ENCODE results near the gene DHODH. TPM values are rescaled to one million over a fixed set of nuclear protein-coding genes. Genes with fewer than 3 reads are reported as not detected.
A peak's percentile ranks its signal among the peaks of the same experiment; 100 is the strongest.

The DHODH gene
- total RNA-seq, 1 donor from 2014 or later = 4.7 TPM

- TF ChIP-seq CTCF (IDR thresholded peaks at IDR 0.05; ENCODE audit: unreplicated experiment) = no peak
- Mint-ChIP-seq H3K9me3 (ENCODE audit: unreplicated experiment) (no peaks in the 10 kb centered on the region), H3K4me1 (ENCODE audit: unreplicated experiment) (no peaks in the 10 kb centered on the region), H3K27me3 (ENCODE audit: unreplicated experiment) (no peaks in the 10 kb centered on the region), H3K27ac (ENCODE audit: unreplicated experiment) (no peak overlapping the region), H3K4me3 (ENCODE audit: unreplicated experiment) (peak overlapping the region; percentile 16), H3K36me3 (ENCODE audit: low read depth, unreplicated experiment) (peaks cover 10% of the 10 kb centered on the region)
- no peak for DNase-seq (ENCODE audit: low spot score)
Observed at GRCh38 chr16:72027669-72028378, 19.3 kb downstream of the DHODH start.

- H3K9me3 Mint-ChIP-seq (ENCODE audit: unreplicated experiment) = no peaks in the 10 kb centered on the region
- no peaks in the 10 kb centered on the region for H3K36me3 Mint-ChIP-seq (ENCODE audit: low read depth, unreplicated experiment)
- no peak for DNase-seq (ENCODE audit: low spot score)
- H3K4me3 Mint-ChIP-seq (ENCODE audit: unreplicated experiment) = no peak overlapping the region
- H3K4me1 Mint-ChIP-seq (ENCODE audit: unreplicated experiment) = no peaks in the 10 kb centered on the region
- no peak for TF ChIP-seq CTCF (IDR thresholded peaks at IDR 0.05; ENCODE audit: unreplicated experiment)
- no peak overlapping the region for H3K27ac Mint-ChIP-seq (ENCODE audit: unreplicated experiment)
- no peaks in the 10 kb centered on the region for H3K27me3 Mint-ChIP-seq (ENCODE audit: unreplicated experiment)
Observed at GRCh38 chr16:72029567-72030271, 21.2 kb downstream of the DHODH start.

GRCh38 chr16:72033437-72033836 lies 24.9 kb downstream of the DHODH start:
- TF ChIP-seq CTCF (IDR thresholded peaks at IDR 0.05; ENCODE audit: unreplicated experiment) = no peak
- no peak for DNase-seq (ENCODE audit: low spot score)
- Mint-ChIP-seq H3K27me3 (ENCODE audit: unreplicated experiment) (no peaks in the 10 kb centered on the region), H3K4me3 (ENCODE audit: unreplicated experiment) (no peak overlapping the region), H3K36me3 (ENCODE audit: low read depth, unreplicated experiment) (no peaks in the 10 kb centered on the region), H3K4me1 (ENCODE audit: unreplicated experiment) (no peaks in the 10 kb centered on the region), H3K27ac (ENCODE audit: unreplicated experiment) (no peak overlapping the region), H3K9me3 (ENCODE audit: unreplicated experiment) (no peaks in the 10 kb centered on the region)

GRCh38 chr16:72036098-72036497 lies 27.6 kb downstream of the DHODH start:
- no peak for DNase-seq (ENCODE audit: low spot score)
- no peak overlapping the region for H3K27ac Mint-ChIP-seq (ENCODE audit: unreplicated experiment)
- H3K4me1 Mint-ChIP-seq (ENCODE audit: unreplicated experiment) = no peaks in the 10 kb centered on the region
- H3K36me3 Mint-ChIP-seq (ENCODE audit: low read depth, unreplicated experiment) = no peaks in the 10 kb centered on the region
- H3K4me3 Mint-ChIP-seq (ENCODE audit: unreplicated experiment) = no peak overlapping the region
- no peaks in the 10 kb centered on the region for H3K27me3 Mint-ChIP-seq (ENCODE audit: unreplicated experiment)
- H3K9me3 Mint-ChIP-seq (ENCODE audit: unreplicated experiment) = no peaks in the 10 kb centered on the region
- TF ChIP-seq CTCF (IDR thresholded peaks at IDR 0.05; ENCODE audit: unreplicated experiment) = no peak

GRCh38 chr16:72042157-72042660 lies 33.7 kb downstream of the DHODH start:
- Mint-ChIP-seq H3K4me3 (ENCODE audit: unreplicated experiment) (no peak overlapping the region), H3K4me1 (ENCODE audit: unreplicated experiment) (peaks cover 6% of the 10 kb centered on the region), H3K9me3 (ENCODE audit: unreplicated experiment) (no peaks in the 10 kb centered on the region), H3K27me3 (ENCODE audit: unreplicated experiment) (peaks cover 4% of the 10 kb centered on the region), H3K36me3 (ENCODE audit: low read depth, unreplicated experiment) (no peaks in the 10 kb centered on the region), H3K27ac (ENCODE audit: unreplicated experiment) (no peak overlapping the region)
- no peak for DNase-seq (ENCODE audit: low spot score)
- no peak for TF ChIP-seq CTCF (IDR thresholded peaks at IDR 0.05; ENCODE audit: unreplicated experiment)

Measured in endothelial cell (in vitro differentiated cells).